Measurements from ENCODE around the gene GPI.

DNA sequence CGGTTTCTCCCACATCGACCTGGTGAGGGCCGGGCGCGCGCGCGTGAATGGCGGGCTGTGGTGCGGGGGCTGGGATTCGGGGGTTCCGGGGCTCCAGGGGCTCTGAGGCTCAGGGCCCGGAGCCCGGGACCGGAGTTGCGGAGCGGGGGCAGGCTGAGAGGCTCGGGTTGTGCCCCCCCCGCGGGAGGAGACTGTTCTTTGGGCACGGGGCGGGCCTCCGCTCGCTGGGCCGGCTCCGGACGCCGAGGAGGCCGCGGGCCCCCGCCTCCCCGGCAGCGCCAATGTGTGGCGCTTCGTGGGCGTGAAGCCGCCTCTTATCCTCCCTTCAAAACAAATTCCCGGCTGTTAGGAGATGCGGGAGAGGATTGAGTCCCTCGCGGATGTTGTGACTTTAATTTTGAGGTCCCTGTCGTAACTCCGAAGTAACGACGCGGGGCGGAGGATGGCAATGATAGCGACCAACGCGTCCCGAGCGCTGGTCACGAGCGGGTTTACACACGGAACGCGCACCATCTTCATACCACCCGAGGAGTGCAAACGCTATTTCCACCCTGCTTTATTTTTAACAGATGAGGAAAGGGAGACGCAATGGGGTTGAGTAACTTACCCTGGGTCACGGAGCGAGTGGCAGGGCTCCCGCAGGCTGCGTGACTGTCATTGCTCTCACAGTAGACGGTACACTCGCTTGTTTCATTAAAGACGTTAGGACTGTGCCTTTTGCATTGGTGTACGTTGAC is 63.7 kb downstream of the GPI start:
- TF ChIP-seq, protein P1, sequence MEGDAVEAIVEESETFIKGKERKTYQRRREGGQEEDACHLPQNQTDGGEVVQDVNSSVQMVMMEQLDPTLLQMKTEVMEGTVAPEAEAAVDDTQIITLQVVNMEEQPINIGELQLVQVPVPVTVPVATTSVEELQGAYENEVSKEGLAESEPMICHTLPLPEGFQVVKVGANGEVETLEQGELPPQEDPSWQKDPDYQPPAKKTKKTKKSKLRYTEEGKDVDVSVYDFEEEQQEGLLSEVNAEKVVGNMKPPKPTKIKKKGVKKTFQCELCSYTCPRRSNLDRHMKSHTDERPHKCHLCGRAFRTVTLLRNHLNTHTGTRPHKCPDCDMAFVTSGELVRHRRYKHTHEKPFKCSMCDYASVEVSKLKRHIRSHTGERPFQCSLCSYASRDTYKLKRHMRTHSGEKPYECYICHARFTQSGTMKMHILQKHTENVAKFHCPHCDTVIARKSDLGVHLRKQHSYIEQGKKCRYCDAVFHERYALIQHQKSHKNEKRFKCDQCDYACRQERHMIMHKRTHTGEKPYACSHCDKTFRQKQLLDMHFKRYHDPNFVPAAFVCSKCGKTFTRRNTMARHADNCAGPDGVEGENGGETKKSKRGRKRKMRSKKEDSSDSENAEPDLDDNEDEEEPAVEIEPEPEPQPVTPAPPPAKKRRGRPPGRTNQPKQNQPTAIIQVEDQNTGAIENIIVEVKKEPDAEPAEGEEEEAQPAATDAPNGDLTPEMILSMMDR (IDR thresholded peaks at IDR 0.05): peak in 1 of 4 experiments; percentile 20
- no peak for TF ChIP-seq POLR2A (IDR thresholded peaks at IDR 0.05)
